Left ventricle myocardium inferior (tissue), 1 donor: ENCODE results near the gene SPACA4. TPM values are rescaled to one million over a fixed set of nuclear protein-coding genes. Genes with fewer than 3 reads are reported as not detected.
A peak's percentile ranks its signal among the peaks of the same experiment; 100 is the strongest.

Source experiments
- DNase-seq: peaks from one replicate; pipeline ENCODE4 v3.0.0-alpha.2; 2020
- H3K27ac ChIP-seq: fragments of 200-600 bp; replicated peaks from 2 replicates; pipeline ENCODE4 v1.8.0; 2021
- H3K27me3 ChIP-seq: fragments of 200-600 bp; 2 replicates; pipeline ENCODE4 v1.8.0; 2021; ENCODE audit warnings: low read depth
- H3K36me3 ChIP-seq: fragments of 200-600 bp; 2 replicates; pipeline ENCODE4 v1.8.0; 2021
- H3K4me1 ChIP-seq: fragments of 200-600 bp; 2 replicates; pipeline ENCODE4 v1.8.0; 2021
- H3K4me3 ChIP-seq: fragments of 200-600 bp; 2 replicates; pipeline ENCODE4 v1.8.0; 2021; ENCODE audit warnings: mild to moderate bottlenecking, moderate library complexity
- H3K9me3 ChIP-seq: fragments of 200-600 bp; replicated peaks from 2 replicates; pipeline ENCODE4 v1.8.0; 2021
- CTCF ChIP-seq: fragments of 200-600 bp; IDR thresholded peaks from 2 replicates; pipeline ENCODE4 v1.8.0; 2021; ENCODE audit warnings: antibody characterized with exemption, mild to moderate bottlenecking, borderline replicate concordance
- intact Hi-C: fragments of 100-400 bp; cut with micrococcal nuclease; formaldehyde crosslinking; loops from one replicate; pipeline ENCODE4 v1.11.0; 2022
- total RNA-seq: library from RNA; stranded (reverse); fragmentation: NEBNext Ultra II Directional; extraction: Animal tissue kit (Norgen Biotek cat#: 25700); gene quantifications from one replicate; pipeline ENCODE4 v1.2.1, GENCODE V29; 2021
- donor health status: DM: no; HTN: yes; CAD: no; lungs with severe emphysema.

SPACA4 gene
- total RNA-seq, 1 donor from 2014 or later = not detected

- no peaks in the 10 kb centered on the region for H3K27me3 ChIP-seq
- no peak for TF ChIP-seq CTCF
- peak; percentile 100 for DNase-seq
- H3K9me3 ChIP-seq = no peaks in the 10 kb centered on the region
- intact Hi-C loops = no loop called here
- H3K27ac ChIP-seq = peak overlapping the region; percentile 98
- peak overlapping the region; percentile 81 for H3K4me3 ChIP-seq
- peaks cover 7% of the 10 kb centered on the region for H3K36me3 ChIP-seq
- peaks cover 54% of the 10 kb centered on the region for H3K4me1 ChIP-seq
Measured at GRCh38 chr19:48637449-48637947, 31.0 kb downstream of the SPACA4 start.

- peak overlapping the region; percentile 81 for H3K4me3 ChIP-seq
- TF ChIP-seq CTCF = no peak
- peak; percentile 77 for DNase-seq
- peak overlapping the region; percentile 98 for H3K27ac ChIP-seq
- peaks cover 47% of the 10 kb centered on the region for H3K4me1 ChIP-seq
- peaks cover under 1% of the 10 kb centered on the region for H3K36me3 ChIP-seq
- intact Hi-C loops = no loop called here
- no peaks in the 10 kb centered on the region for H3K9me3 ChIP-seq
- H3K27me3 ChIP-seq = no peaks in the 10 kb centered on the region
Measured at GRCh38 chr19:48637948-48638830, 31.6 kb downstream of the SPACA4 start.

- peaks cover 40% of the 10 kb centered on the region for H3K4me1 ChIP-seq
Measured at GRCh38 chr19:48638831-48639381, 32.4 kb downstream of the SPACA4 start.

GRCh38 chr19:48639483-48640375 lies 33.2 kb downstream of the SPACA4 start:
- TF ChIP-seq CTCF = no peak
- no peaks in the 10 kb centered on the region for H3K9me3 ChIP-seq
- DNase-seq = no peak
- no peak overlapping the region for H3K27ac ChIP-seq
- H3K36me3 ChIP-seq = no peaks in the 10 kb centered on the region
- H3K4me1 ChIP-seq = peaks cover 38% of the 10 kb centered on the region
- intact Hi-C loops = loop anchor here (10.0 kb wide), 1 partner anchor 105 kb away; the partner anchor contains the start of genes IZUMO1 and RASIP1
- no peak overlapping the region for H3K4me3 ChIP-seq
- H3K27me3 ChIP-seq = no peaks in the 10 kb centered on the region

More at GRCh38 chr19:48638831-48639381, 32.4 kb downstream of the SPACA4 start:
- no peaks in the 10 kb centered on the region for H3K36me3 ChIP-seq
- no peaks in the 10 kb centered on the region for H3K27me3 ChIP-seq
- DNase-seq = no peak
- H3K9me3 ChIP-seq = no peaks in the 10 kb centered on the region
- peak overlapping the region; percentile 98 for H3K27ac ChIP-seq
- intact Hi-C loops = no loop called here
- no peak for TF ChIP-seq CTCF
- H3K4me3 ChIP-seq = peak overlapping the region; percentile 81

GRCh38 chr19:48641850-48642249 lies 35.3 kb downstream of the SPACA4 start:
- no peaks in the 10 kb centered on the region for H3K27me3 ChIP-seq
- H3K4me1 ChIP-seq = peaks cover 36% of the 10 kb centered on the region
- H3K36me3 ChIP-seq = no peaks in the 10 kb centered on the region
- TF ChIP-seq CTCF = no peak
- no peak overlapping the region for H3K4me3 ChIP-seq
- H3K9me3 ChIP-seq = no peaks in the 10 kb centered on the region
- no peak overlapping the region for H3K27ac ChIP-seq
- DNase-seq = no peak
- intact Hi-C loops = loop anchor here (10.0 kb wide), 1 partner anchor 103 kb away; the partner anchor contains the start of genes IZUMO1 and RASIP1
